B cell (primary cell): ENCODE results near the gene ADCY2. TPM values are rescaled to one million over a fixed set of nuclear protein-coding genes. Genes with fewer than 3 reads are reported as not detected.

Source experiments
- ATAC-seq: fragments of 200-7000 bp; cut with Tn5 transposase; one replicate; pipeline ENCODE4 v1.10.0; 2021; ENCODE audit warnings: low read depth, mild to moderate bottlenecking, moderate number of reproducible peaks, moderate library complexity
- CTCF ChIA-PET: fragments of 350-600 bp; sonication (Branson Sonifier 250); formaldehyde crosslinking; loops from one replicate; lab custom pipeline; 2021; ENCODE audit warnings: antibody characterized with exemption, inconsistent platforms; lab: Charles Lee
- POLR2A ChIA-PET: fragments of 350-600 bp; sonication (Branson Sonifier 250); formaldehyde crosslinking; loops from one replicate; lab custom pipeline; 2021; ENCODE audit warnings: antibody characterized with exemption; lab: Charles Lee
- DNase-seq: peaks from one replicate; pipeline ENCODE4 v3.0.0; 2013
- H2AFZ ChIP-seq: 2 replicates; pipeline ENCODE4 v1.6.1; 2012; ENCODE audit warnings: mild to moderate bottlenecking, low read depth, low read length; ENCODE audit not compliant: insufficient read depth, poor library complexity, severe bottlenecking
- H3K27ac ChIP-seq, 2 donors: 1 replicate in 1 of 2; 2 replicates in 1 of 2; pipeline ENCODE4 v1.5.1; 2012 to 2013; ENCODE audit warnings: low read length in 2 of 2, mild to moderate bottlenecking in 2 of 2, moderate library complexity in 1 of 2
- H3K27me3 ChIP-seq, 4 experiments: fragments of 200-600 bp in 1 of 4; sonication (generic) in 1 of 4; replicated peaks in 1 of 4; 1 replicate in 2 of 4; 2 replicates in 2 of 4; pipeline versions ENCODE4 v1.6.1 to v1.7.0; 2013 to 2016; ENCODE audit warnings: low read length in 3 of 4, mild to moderate bottlenecking in 2 of 4, mixed read lengths in 1 of 4, moderate library complexity in 1 of 4; ENCODE audit not compliant: insufficient read depth in 4 of 4, control insufficient read depth in 3 of 4; ENCODE audit errors: control extremely low read depth in 1 of 4
- H3K36me3 ChIP-seq, 2 experiments: replicated peaks in 1 of 2; 1 replicate in 1 of 2; 2 replicates in 1 of 2; pipeline versions ENCODE4 v1.6.1 to v1.7.1; 2013; ENCODE audit warnings: low read length in 1 of 2; ENCODE audit not compliant: insufficient read depth in 2 of 2, control insufficient read depth in 1 of 2; ENCODE audit errors: control extremely low read depth in 1 of 2, extremely low read depth in 1 of 2
- H3K4me1 ChIP-seq, 2 donors: fragments of 200-600 bp in 1 of 2; sonication (generic) in 1 of 2; 1 replicate in 1 of 2; 2 replicates in 1 of 2; pipeline versions ENCODE4 v1.5.1 to v1.6.1; 2013 to 2017; ENCODE audit warnings: low read length in 2 of 2; ENCODE audit not compliant: control insufficient read depth in 2 of 2, insufficient read depth in 2 of 2
- H3K4me2 ChIP-seq: replicated peaks from 2 replicates; pipeline ENCODE3; 2012; ENCODE audit warnings: mild to moderate bottlenecking, low read depth, low read length; ENCODE audit not compliant: poor library complexity, severe bottlenecking
- H3K4me3 ChIP-seq, 5 experiments: fragments of 200-600 bp in 1 of 5; sonication (generic) in 1 of 5; 1 replicate in 3 of 5; 2 replicates in 2 of 5; pipeline versions ENCODE4 v1.5.1 to v1.7.0; 2011 to 2016; ENCODE audit warnings: low read length in 4 of 5, mild to moderate bottlenecking in 4 of 5, low read depth in 2 of 5, control low read depth in 1 of 5, moderate library complexity in 1 of 5; ENCODE audit not compliant: insufficient read depth in 1 of 5; ENCODE audit errors: control extremely low read depth in 1 of 5, extremely low read depth in 1 of 5
- H3K79me2 ChIP-seq: fragments of 200-600 bp; sonication (generic); one replicate; pipeline ENCODE4 v1.6.0; 2016; ENCODE audit warnings: low read length; ENCODE audit not compliant: control insufficient read depth, insufficient read depth
- H3K9ac ChIP-seq: fragments of 200-600 bp; sonication (generic); 2 replicates; pipeline ENCODE4 v1.6.1; 2017; ENCODE audit warnings: mild to moderate bottlenecking, low read length, moderate library complexity
- H3K9me3 ChIP-seq, 3 donors: one replicate each; pipeline versions ENCODE4 v1.6.1 to v1.7.1; 2013; ENCODE audit warnings: low read length in 2 of 3; ENCODE audit not compliant: control insufficient read depth in 2 of 3, insufficient read depth in 1 of 3; ENCODE audit errors: control extremely low read depth in 1 of 3
- H4K20me1 ChIP-seq: 2 replicates; pipeline ENCODE4 v1.6.0; 2012; ENCODE audit warnings: mild to moderate bottlenecking, low read length; ENCODE audit not compliant: insufficient read depth, control insufficient read depth, poor library complexity, severe bottlenecking
- H3K27ac Mint-ChIP-seq: one replicate; pipeline ENCODE4 v1.8.0; 2021; ENCODE audit warnings: mixed read lengths
- H3K27me3 Mint-ChIP-seq: one replicate; pipeline ENCODE4 v1.8.0; 2021; ENCODE audit warnings: mixed read lengths
- H3K4me1 Mint-ChIP-seq: one replicate; pipeline ENCODE4 v1.8.0; 2021; ENCODE audit warnings: mixed read lengths
- H3K4me3 Mint-ChIP-seq: one replicate; pipeline ENCODE4 v1.8.0; 2021; ENCODE audit warnings: mixed read lengths
- H3K9me3 Mint-ChIP-seq: one replicate; pipeline ENCODE4 v1.8.0; 2022; ENCODE audit warnings: mixed read lengths; ENCODE audit not compliant: insufficient read depth
- CTCF ChIP-seq: fragments of 200-600 bp; IDR thresholded peaks from one replicate; pipeline ENCODE4 v1.8.0; 2022; ENCODE audit warnings: antibody characterized with exemption, mild to moderate bottlenecking
- EZH2 ChIP-seq: IDR thresholded peaks from 2 replicates; pipeline ENCODE4 v1.6.1; 2012; ENCODE audit warnings: borderline replicate concordance, low read depth, mild to moderate bottlenecking, moderate library complexity, low read length; ENCODE audit not compliant: insufficient read depth, poor library complexity, severe bottlenecking
- WGBS: methylation state at CpG from one replicate; pipeline ENCODE4 v1.1.5; 2013; ENCODE audit warnings: missing lambda C conversion rate; ENCODE audit not compliant: insufficient coverage; 5-methylcytosine and 5-hydroxymethylcytosine counted together
- intact Hi-C: fragments of 100-400 bp; cut with micrococcal nuclease; formaldehyde crosslinking; loops from one replicate; pipeline ENCODE4 v1.10.0; 2022
- polyA plus RNA-seq: library from polyadenylated mRNA; depleted of rRNA; stranded (reverse); fragments of >200 nt; gene quantifications from 2 replicates; pipeline ENCODE4 v1.2.3, GENCODE V29; 2012
- total RNA-seq, 2 donors: library from RNA; stranded (reverse); fragments of 120-200 nt in 1 of 2; gene quantifications; 1 replicate in 1 of 2; 2 replicates in 1 of 2; pipeline versions ENCODE4 v1.2.3 to v1.2.4, GENCODE V29; 2013 to 2022

Gene ADCY2
- total and polyA plus RNA-seq, 2 donors (not counting 1 experiment from before 2014, with no cell fraction given): not detected

GRCh38 chr5:7518947-7519560 lies 123.1 kb downstream of the ADCY2 start:
- POLR2A ChIA-PET: no interaction called here
- no peak for TF ChIP-seq CTCF
- no peak for TF ChIP-seq EZH2
- H3K4me1 Mint-ChIP-seq: no peaks in the 10 kb centered on the region
- H3K27me3 Mint-ChIP-seq: no peaks in the 10 kb centered on the region
- no peak overlapping the region for H3K9ac ChIP-seq
- no peak overlapping the region for H3K27ac ChIP-seq
- H3K4me2 ChIP-seq: no peak overlapping the region
- H3K36me3 ChIP-seq: no peaks in the 10 kb centered on the region
- H3K27ac Mint-ChIP-seq: no peak overlapping the region
- DNase-seq (no peak), ATAC-seq (no peak)
- H4K20me1 ChIP-seq: no peaks in the 10 kb centered on the region
- no peak overlapping the region for H3K4me3 ChIP-seq
- intact Hi-C loops: no loop called here
- no peak overlapping the region for H2AFZ ChIP-seq
- no peaks in the 10 kb centered on the region for H3K9me3 Mint-ChIP-seq
- H3K9me3 ChIP-seq: peaks cover 0 to 6% (median 0%) of the 10 kb centered on the region in 3 donors
- no peaks in the 10 kb centered on the region for H3K4me1 ChIP-seq
- no peak overlapping the region for H3K4me3 Mint-ChIP-seq
- no peaks in the 10 kb centered on the region for H3K79me2 ChIP-seq
- CTCF ChIA-PET: no interaction called here
- WGBS: 45% methylated on average over 8 of the region's 11 CpGs
- no peaks in the 10 kb centered on the region for H3K27me3 ChIP-seq

- TF ChIP-seq EZH2 (no peak), CTCF (no peak)
- DNase-seq (no peak), ATAC-seq (no peak)
- Histone ChIP-seq H3K9me3 (peaks cover 0 to 6% (median 0%) of the 10 kb centered on the region in 3 donors), H4K20me1 (no peaks in the 10 kb centered on the region), H3K36me3 (no peaks in the 10 kb centered on the region), H3K79me2 (no peaks in the 10 kb centered on the region), H3K27me3 (no peaks in the 10 kb centered on the region), H3K4me1 (no peaks in the 10 kb centered on the region), H3K9ac (no peak overlapping the region), H3K4me2 (no peak overlapping the region), H2AFZ (no peak overlapping the region), H3K4me3 (no peak overlapping the region), H3K27ac (no peak overlapping the region)
- POLR2A ChIA-PET: no interaction called here
- no peak overlapping the region for H3K27ac Mint-ChIP-seq
- CTCF ChIA-PET: no interaction called here
- WGBS: no CpG with 5 or more reads among the region's 5 CpGs
- intact Hi-C loops: no loop called here
- H3K27me3 Mint-ChIP-seq: no peaks in the 10 kb centered on the region
- no peaks in the 10 kb centered on the region for H3K9me3 Mint-ChIP-seq
- H3K4me1 Mint-ChIP-seq: no peaks in the 10 kb centered on the region
- no peak overlapping the region for H3K4me3 Mint-ChIP-seq
These were observed 123.6 kb downstream of the ADCY2 start for GRCh38 chr5:7519564-7519963.
